ENCODE measurements around the gene CXCL5. TPM values are rescaled to one million over a fixed set of nuclear protein-coding genes. Genes with fewer than 3 reads are reported as not detected.

Gene CXCL5
- total RNA-seq, 6 experiments from 2014 or later, result 0.10 to 1.00 (median 0.19) TPM; not detected in 3

DNA sequence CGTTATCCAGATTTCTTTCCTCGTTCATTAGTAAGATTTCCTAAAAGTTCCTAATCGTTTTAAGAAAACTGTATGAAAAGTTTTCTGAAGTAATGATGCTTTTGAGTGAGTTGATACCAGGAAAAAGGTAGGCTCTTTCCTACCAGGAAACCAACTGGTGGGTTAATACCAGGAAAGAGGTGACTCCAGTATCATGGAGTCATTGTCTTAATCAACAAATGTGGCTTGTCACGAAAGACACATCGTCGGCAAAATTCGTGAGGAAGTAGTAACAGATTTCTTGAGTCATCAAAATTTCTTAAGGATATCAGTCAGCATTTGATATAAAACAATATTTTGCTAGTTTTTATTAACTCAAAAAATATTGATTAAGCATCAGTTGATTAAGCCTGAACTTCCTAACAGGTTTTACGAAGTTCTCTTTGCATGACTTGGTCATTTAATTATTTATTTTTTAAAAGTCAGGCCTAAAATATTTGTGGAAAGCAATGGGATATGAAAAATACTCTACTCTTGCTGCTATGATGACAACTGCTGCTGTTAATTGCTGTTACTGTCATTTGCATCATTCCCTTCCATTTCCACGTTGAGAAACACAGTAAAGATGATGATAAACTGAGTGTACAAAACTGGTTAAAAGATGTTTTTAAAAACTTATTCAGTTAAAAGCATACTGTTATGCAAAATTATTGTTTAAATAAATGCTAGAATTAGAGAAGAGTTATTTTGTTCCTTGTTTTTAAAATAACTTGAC, 7.3 kb downstream of the CXCL5 start:
- no peak overlapping the region for H3K27ac ChIP-seq
- H3K36me3 ChIP-seq, result no peaks in the 10 kb centered on the region
- 73% methylated on average over 9 of the region's 9 CpGs for WGBS (ENCODE audit: insufficient coverage, low coverage, low lambda C conversion rate, missing lambda C conversion rate)
- intact Hi-C loops (cut with DNase I), result no loop called here
- H3K27me3 ChIP-seq, result peaks cover 0 to under 1% of the 10 kb centered on the region in 2 donors
- no peak overlapping the region for H3K4me3 ChIP-seq
- TF ChIP-seq, protein P1, sequence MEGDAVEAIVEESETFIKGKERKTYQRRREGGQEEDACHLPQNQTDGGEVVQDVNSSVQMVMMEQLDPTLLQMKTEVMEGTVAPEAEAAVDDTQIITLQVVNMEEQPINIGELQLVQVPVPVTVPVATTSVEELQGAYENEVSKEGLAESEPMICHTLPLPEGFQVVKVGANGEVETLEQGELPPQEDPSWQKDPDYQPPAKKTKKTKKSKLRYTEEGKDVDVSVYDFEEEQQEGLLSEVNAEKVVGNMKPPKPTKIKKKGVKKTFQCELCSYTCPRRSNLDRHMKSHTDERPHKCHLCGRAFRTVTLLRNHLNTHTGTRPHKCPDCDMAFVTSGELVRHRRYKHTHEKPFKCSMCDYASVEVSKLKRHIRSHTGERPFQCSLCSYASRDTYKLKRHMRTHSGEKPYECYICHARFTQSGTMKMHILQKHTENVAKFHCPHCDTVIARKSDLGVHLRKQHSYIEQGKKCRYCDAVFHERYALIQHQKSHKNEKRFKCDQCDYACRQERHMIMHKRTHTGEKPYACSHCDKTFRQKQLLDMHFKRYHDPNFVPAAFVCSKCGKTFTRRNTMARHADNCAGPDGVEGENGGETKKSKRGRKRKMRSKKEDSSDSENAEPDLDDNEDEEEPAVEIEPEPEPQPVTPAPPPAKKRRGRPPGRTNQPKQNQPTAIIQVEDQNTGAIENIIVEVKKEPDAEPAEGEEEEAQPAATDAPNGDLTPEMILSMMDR (IDR thresholded peaks at IDR 0.05), result no peak
- TF ChIP-seq POLR2A (IDR thresholded peaks at IDR 0.05), result no peak
- no peaks in the 10 kb centered on the region for H3K9me3 ChIP-seq
- DNase-seq (no peak), ATAC-seq (no peak)
- H3K4me1 ChIP-seq, result no peaks in the 10 kb centered on the region

DNA sequence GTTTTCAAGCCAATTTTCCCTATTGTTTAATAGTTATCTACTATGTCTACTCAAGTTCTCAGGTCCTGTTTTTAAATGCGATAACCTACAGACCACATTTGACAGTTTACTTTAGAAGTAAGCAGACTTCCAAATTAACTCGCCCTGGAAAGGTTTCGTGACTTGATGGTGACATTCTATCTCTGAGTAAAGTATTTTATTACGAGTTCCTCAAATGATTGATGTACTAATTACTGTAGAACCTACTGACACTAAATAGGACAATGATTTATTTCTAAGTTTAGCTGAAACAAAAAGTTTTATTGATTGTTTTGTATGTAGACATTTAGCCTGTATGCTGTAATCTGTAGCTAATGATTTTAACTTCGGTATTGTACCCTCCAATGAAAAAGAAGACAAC, 8.5 kb downstream of the CXCL5 start:
- H3K4me3 ChIP-seq, result no peak overlapping the region
- H3K4me1 ChIP-seq, result no peaks in the 10 kb centered on the region
- intact Hi-C loops (cut with DNase I), result no loop called here
- DNase-seq (no peak), ATAC-seq (no peak)
- no peaks in the 10 kb centered on the region for H3K9me3 ChIP-seq
- TF ChIP-seq, protein P1 (IDR thresholded peaks at IDR 0.05), result no peak
- TF ChIP-seq POLR2A (IDR thresholded peaks at IDR 0.05), result no peak
- no peak overlapping the region for H3K27ac ChIP-seq
- H3K27me3 ChIP-seq, result peaks cover 0 to 4% of the 10 kb centered on the region in 2 donors
- no peaks in the 10 kb centered on the region for H3K36me3 ChIP-seq
- 74% methylated on average over 5 of the region's 5 CpGs for WGBS (ENCODE audit: insufficient coverage, low coverage, low lambda C conversion rate, missing lambda C conversion rate)

DNA sequence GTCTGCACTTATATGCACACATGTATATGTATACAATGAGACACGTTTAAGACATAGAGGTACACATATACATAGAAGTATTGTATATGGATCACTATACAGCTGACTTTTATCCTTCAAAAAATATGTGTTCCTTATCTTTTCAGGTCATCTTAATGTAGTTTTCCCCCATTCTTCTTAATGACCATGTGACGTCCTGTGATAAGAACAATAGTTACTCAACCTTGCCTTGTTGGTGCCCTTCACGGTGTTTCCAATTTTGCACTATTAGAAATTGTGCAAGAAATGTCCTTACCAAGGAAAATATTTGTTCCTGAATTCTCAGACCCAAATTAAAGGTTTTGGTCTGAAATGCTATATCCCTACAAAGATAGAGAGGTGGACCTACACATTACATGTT, 9.4 kb downstream of the CXCL5 start:
- TF ChIP-seq, protein P1 (IDR thresholded peaks at IDR 0.05), result no peak
- no peak for TF ChIP-seq POLR2A (IDR thresholded peaks at IDR 0.05)
- Histone ChIP-seq H3K27me3 (peaks cover 0 to 5% of the 10 kb centered on the region in 2 donors), H3K27ac (no peak overlapping the region), H3K9me3 (no peaks in the 10 kb centered on the region), H3K4me3 (no peak overlapping the region), H3K4me1 (no peaks in the 10 kb centered on the region), H3K36me3 (no peaks in the 10 kb centered on the region)
- intact Hi-C loops (cut with DNase I), result no loop called here
- no peak for DNase-seq
- ATAC-seq, result no peak
- 35% methylated on average over 3 of the region's 3 CpGs for WGBS (ENCODE audit: insufficient coverage, low coverage, low lambda C conversion rate, missing lambda C conversion rate)

DNA sequence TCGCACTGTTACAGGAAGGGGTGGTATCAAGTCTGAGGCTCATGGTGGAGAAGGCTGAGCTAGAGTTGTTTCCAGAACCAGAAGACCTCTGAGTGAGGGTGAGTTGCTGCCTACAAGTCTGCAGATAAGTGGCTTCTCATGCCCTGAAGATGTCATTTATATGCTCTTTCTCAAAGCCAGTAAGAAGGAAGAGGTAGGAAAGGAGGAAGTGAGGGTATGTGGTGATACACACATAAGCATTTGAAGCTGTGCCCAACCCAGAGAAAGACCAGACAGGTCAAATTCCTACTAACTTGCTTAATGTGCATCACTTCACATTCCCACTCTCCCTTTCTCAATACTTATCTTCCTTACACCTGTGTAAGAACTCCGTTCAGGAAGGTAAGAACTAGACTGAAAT, 10.4 kb downstream of the CXCL5 start, which contains the start of gene PPBP:
TSS of gene PPBP (minus strand) at position 130 of the 400 bp plus-strand sequence. CDS start at position 43, 87 bp downstream.
- intact Hi-C loops (cut with DNase I), result no loop called here
- H3K4me1 ChIP-seq, result no peaks in the 10 kb centered on the region
- no peaks in the 10 kb centered on the region for H3K9me3 ChIP-seq
- no peak for DNase-seq
- ATAC-seq, result no peak
- no peak within 1 kb of the TSS for H3K27ac ChIP-seq
- 85% methylated on average over 2 of the region's 2 CpGs for WGBS (ENCODE audit: insufficient coverage, low coverage, low lambda C conversion rate, missing lambda C conversion rate)
- H3K27me3 ChIP-seq, result peaks cover 0 to 7% of the 10 kb centered on the region in 2 donors
- H3K4me3 ChIP-seq, result no peak within 1 kb of the TSS
- no peak for TF ChIP-seq POLR2A (IDR thresholded peaks at IDR 0.05)
- no peaks in the 10 kb centered on the region for H3K36me3 ChIP-seq

DNA sequence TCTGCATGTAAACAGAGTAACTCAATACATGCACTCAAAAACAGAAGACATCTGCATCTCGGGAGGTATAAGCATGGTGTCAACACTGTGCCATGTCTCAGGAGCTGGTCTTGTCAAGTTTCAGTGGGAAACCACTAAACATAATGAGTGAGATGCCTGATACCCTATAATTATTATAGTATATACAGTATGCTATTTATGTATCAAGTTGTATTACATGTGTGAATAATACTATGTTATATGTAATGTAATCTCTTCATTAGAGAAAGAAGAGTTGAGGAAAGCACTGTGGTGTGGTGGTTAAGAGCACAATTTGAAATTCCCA, 13.0 kb downstream of the CXCL5 start:
- Histone ChIP-seq H3K36me3 (no peaks in the 10 kb centered on the region), H3K9me3 (no peaks in the 10 kb centered on the region), H3K4me1 (no peaks in the 10 kb centered on the region), H3K27me3 (peaks cover 0 to 13% of the 10 kb centered on the region in 2 donors), H3K4me3 (no peak overlapping the region), H3K27ac (no peak overlapping the region)
- ATAC-seq (no peak), DNase-seq (no peak)
- TF ChIP-seq, protein P1 (IDR thresholded peaks at IDR 0.05), result no peak
- WGBS (ENCODE audit: insufficient coverage, low coverage, low lambda C conversion rate, missing lambda C conversion rate), result 13% methylated on average over 1 of the region's 1 CpG
- intact Hi-C loops (cut with DNase I), result no loop called here
